D721Med (cell line): Measurements from ENCODE around the gene ISCA2.

Experiments
- DNase-seq: peaks from one replicate; pipeline ENCODE4 v3.0.0; 2011; ENCODE audit warnings: low spot score; ENCODE audit not compliant: insufficient read length
- FAIRE-seq: peaks from 2 replicates; lab custom pipeline; 2011; peaks lifted over from hg19 to GRCh38; lab: Jason Lieb, UNC
- TF ChIP-seq, protein P1 (sequence below): IDR thresholded peaks from 2 replicates; pipeline ENCODE4 v1.5.1; 2012; ENCODE audit warnings: mild to moderate bottlenecking, control low read depth; ENCODE audit not compliant: insufficient read depth; ENCODE audit errors: missing control alignments

The ISCA2 gene

DNA sequence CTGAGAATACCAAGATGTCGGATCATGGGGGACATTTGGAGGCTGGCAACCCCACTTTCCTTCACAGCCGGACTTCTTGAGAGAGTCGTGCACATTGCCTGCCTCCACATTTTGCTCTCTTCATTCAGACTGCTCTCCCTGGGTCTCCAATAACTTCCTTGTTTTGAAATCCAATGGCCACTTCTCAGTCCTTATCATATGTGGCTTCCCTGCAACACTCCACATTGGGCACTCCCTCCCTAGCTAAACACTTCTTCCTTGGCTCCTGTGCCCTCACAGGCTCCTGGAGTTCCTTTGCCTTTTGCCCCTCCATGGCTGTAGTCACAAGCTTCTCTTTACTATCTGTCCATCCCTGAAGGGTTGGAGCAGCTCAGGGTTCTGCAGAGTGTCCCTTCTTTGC lies 30.6 kb upstream of the ISCA2 start:
- FAIRE-seq: no peak
- DNase-seq: no peak
- TF ChIP-seq, protein P1, sequence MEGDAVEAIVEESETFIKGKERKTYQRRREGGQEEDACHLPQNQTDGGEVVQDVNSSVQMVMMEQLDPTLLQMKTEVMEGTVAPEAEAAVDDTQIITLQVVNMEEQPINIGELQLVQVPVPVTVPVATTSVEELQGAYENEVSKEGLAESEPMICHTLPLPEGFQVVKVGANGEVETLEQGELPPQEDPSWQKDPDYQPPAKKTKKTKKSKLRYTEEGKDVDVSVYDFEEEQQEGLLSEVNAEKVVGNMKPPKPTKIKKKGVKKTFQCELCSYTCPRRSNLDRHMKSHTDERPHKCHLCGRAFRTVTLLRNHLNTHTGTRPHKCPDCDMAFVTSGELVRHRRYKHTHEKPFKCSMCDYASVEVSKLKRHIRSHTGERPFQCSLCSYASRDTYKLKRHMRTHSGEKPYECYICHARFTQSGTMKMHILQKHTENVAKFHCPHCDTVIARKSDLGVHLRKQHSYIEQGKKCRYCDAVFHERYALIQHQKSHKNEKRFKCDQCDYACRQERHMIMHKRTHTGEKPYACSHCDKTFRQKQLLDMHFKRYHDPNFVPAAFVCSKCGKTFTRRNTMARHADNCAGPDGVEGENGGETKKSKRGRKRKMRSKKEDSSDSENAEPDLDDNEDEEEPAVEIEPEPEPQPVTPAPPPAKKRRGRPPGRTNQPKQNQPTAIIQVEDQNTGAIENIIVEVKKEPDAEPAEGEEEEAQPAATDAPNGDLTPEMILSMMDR: no peak

GRCh38 chr14:74463697-74464096 lies 29.9 kb upstream of the ISCA2 start:
- TF ChIP-seq, protein P1: no peak
- FAIRE-seq (no peak), DNase-seq (no peak)

DNA sequence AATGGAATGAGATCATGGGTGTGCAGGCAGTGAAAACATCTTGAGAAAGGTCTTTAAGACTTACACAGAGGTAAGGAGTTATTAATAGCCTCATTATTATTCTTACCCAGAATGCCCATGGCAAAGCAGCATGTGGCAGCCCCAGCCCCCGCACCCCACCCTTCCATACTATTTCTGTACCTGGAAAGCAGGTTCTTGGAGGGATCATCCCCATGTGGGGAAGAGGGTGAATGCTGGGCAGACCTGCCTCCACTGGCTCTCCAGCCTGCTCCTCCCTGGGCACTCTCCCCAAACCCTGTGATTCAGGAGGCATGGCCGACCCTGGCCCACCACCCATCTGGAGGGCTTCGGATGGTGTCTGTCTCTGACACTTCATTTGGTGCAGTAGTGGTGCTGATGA lies 28.8 kb upstream of the ISCA2 start:
- DNase-seq (no peak), FAIRE-seq (no peak)
- TF ChIP-seq, protein P1: no peak

- TF ChIP-seq, protein P1: no peak
- no peak for FAIRE-seq
- no peak for DNase-seq
Measured at GRCh38 chr14:74465335-74465734, 28.2 kb upstream of the ISCA2 start.

GRCh38 chr14:74468513-74468912 lies 25.1 kb upstream of the ISCA2 start:
- DNase-seq (no peak), FAIRE-seq (no peak)
- TF ChIP-seq, protein P1: no peak

DNA sequence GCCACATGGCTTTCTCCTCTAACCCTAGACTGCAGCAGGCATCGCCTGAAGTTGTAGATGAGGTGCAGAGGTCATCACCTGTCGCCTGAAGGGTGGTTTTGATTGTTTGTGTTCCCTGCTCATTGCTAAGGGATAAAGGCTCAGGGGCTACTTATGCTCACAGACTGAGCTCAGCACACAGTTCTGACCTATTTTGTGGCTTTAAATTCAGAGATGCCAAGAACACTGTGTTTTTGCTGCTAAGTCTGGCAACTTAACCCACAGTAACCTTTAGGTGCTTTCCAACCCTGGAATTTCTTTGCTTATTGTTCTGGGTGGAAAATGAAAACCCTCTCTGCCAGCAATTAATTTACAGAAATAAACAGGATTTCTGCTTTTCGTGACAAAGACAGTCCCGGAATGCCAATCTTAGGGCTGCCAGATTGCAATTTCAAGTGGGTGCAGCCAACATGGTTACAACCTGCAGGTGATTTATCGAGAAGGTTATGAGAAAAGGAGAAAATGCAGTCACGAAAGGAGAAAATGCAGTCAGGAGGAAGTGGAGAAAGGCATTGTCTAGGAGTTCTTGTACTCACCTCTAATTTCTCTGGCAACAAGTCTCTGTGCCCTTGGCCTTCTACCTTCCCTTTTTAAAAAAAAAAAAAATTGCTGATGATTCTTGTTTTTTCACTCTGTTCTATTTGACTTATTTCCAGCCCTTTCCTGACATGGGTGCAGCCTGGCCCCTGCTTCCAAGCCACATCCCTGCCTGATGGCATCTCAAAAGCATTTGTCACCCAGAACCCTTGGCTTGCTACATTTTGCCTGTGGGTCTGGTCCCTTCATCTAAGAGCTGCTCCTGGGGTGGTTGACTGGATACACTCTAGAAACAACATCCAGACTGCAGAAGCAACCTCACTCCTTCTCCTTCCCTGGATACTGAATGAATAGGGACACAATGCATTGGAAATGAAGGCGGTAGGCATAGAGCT lies 23.7 kb upstream of the ISCA2 start:
- TF ChIP-seq, protein P1: no peak
- FAIRE-seq (no peak), DNase-seq (no peak)

- TF ChIP-seq, protein P1: no peak
- DNase-seq (no peak), FAIRE-seq (no peak)
Measured at GRCh38 chr14:74472601-74473000, 21.0 kb upstream of the ISCA2 start.
